HG02798 (cell line): ENCODE data around the gene NFS1.

Experiments used
- ATAC-seq: cut with Tn5 transposase; IDR thresholded peaks from one replicate; pipeline ENCODE4 v1.9.1; 2021; ENCODE audit warnings: mild to moderate bottlenecking; ENCODE audit not compliant: unreplicated experiment, poor library complexity

Gene NFS1

GRCh38 chr20:35651958-35652357, 47.2 kb downstream of the NFS1 start:
- no peak for ATAC-seq

GRCh38 chr20:35650632-35651031, 48.5 kb downstream of the NFS1 start:
- no peak for ATAC-seq

- no peak for ATAC-seq
These were observed 50.3 kb downstream of the NFS1 start for GRCh38 chr20:35648836-35649235.

GRCh38 chr20:35644806-35645205, 54.3 kb downstream of the NFS1 start:
- no peak for ATAC-seq

- no peak for ATAC-seq
These were observed 56.1 kb downstream of the NFS1 start for GRCh38 chr20:35643045-35643444.

- ATAC-seq = no peak
These were observed 57.4 kb downstream of the NFS1 start for GRCh38 chr20:35641743-35642142.

GRCh38 chr20:35640724-35641123, 58.4 kb downstream of the NFS1 start:
- ATAC-seq = no peak

- ATAC-seq = no peak
These were observed 60.4 kb downstream of the NFS1 start for GRCh38 chr20:35638751-35639150.

GRCh38 chr20:35637276-35637675, 61.9 kb downstream of the NFS1 start:
- no peak for ATAC-seq

- ATAC-seq = no peak
These were observed 63.1 kb downstream of the NFS1 start for GRCh38 chr20:35636095-35636494.

DNA sequence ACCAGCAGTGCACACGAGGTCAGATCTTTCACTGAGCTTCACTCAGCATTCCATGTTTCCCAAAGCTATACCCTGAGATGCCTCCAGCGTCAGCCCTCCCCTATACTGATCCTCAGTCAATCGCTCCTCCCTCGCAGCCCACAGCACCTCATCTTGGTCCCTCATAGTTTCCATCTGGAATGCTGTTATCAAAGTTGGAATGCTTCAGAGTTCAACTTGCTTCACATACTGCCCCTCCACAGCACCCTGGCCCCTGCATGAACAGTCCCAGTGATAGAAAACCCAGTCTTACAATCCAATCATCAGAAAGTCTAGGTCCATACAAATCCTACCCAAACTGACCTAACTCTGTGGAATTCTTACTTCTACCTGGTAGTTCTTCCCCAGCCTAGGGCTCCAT, 63.5 kb downstream of the NFS1 start:
- ATAC-seq = no peak

GRCh38 chr20:35632539-35633115, 66.5 kb downstream of the NFS1 start:
- no peak for ATAC-seq

DNA sequence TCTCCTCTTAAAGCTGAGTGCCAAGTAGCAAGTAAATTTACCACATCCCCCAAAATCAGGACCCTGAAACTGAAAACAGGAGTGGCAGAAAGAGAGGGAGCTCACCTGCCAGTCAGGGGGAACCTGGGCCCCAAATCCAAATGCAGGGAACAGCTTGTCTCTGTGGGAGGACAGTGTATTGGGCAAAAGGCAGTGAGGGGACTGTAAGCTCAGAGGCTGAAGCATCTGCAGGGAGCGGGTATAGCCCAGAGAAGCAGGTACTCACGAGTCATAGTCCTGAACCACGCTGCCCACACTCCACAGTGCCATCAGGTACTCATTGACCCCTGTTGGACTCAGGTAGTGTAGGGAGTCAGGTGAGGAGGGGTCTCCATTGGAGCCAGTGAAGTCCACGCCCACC, 68.5 kb downstream of the NFS1 start:
- no peak for ATAC-seq

DNA sequence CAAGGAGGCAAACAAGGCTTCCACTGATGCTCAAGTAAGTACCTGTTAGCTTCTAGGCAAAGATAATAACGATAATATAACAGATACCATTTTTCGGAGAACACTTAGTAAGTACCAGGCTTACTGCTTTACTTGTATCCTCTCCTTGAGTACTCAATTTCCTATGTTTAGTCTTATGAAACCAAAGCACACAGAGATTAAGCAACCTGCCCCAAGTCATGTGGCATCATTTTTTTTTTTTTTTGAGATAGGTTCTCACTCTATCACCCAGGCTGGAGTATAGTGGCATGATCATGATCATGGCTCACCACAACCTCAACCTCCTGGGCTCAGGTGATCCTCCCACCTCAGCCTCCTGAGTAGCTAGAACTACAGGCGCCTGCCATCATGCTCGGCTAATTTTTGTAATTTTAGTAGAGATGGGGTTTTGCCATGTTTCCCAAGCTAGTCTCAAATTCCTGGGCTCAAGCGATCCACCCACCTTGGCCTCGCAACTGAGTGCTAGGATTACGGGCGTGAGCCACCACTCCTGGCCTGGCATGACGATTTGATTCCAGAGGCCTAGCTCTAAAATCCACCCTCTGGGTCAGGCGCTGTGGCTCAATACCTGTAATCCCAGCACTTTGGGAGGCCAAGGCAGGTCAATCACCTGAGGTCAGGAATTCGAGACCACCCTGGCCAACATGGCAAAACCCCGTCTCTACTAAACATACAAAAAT, 69.6 kb downstream of the NFS1 start:
- no peak for ATAC-seq

DNA sequence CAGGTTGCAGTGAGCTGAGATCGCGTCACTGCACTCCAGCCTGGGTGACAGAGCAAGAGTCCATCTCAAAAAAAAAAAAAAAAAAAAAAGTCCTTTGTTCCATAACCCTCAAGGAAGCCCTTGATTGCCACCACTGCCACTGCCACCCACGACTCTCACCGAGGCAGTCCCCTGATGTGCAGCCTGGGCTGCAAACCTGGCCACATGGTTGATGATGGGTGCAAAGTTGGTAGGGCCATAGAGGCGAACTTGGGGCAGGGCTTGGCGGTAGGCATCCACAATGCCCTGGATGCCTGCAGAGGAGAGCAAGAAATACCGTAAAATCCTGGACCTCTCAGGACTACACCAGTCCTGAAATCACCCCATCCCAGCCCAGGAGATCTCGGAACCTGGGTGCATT, 72.0 kb downstream of the NFS1 start:
- no peak for ATAC-seq

- ATAC-seq = no peak
These were observed 72.7 kb downstream of the NFS1 start for GRCh38 chr20:35626386-35627001.

DNA sequence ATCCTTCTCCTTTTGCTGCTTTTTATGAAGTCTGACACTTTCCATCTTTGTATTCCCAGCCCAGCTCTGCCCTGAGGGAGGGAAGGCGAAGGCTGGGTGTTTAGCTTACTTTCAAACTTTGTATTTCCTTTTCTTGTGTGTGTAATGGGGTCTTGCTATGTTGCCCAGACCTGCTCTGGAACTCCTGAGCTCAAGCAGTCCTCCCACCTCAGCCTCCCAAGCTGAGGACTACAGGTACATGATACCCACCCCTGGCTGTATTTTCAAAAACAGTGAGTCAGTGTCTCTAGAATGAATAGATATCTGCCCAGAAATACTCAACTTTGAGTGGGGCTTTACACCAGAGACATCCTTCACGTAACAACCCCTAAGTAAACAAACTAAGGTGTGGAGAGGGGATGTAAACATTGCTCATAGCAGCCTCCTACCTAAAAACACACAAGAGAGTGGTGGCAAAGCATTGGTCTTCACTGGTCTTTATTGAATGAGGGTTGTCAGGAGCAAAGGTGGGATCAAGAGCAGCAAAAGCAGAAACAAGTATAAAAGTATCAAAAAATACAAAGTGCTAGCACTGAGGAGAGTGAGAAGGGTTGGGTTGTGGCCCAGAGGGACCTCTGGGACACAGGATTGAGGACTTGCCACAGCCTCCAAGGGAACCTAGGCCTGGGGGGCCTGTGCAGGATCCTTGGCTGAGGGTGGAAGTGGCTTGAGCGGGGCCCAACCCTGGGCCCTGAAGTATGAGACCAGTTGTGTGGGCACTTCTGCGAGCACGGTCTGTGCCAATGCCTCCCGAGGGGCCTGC, 73.4 kb downstream of the NFS1 start:
- ATAC-seq = no peak

DNA sequence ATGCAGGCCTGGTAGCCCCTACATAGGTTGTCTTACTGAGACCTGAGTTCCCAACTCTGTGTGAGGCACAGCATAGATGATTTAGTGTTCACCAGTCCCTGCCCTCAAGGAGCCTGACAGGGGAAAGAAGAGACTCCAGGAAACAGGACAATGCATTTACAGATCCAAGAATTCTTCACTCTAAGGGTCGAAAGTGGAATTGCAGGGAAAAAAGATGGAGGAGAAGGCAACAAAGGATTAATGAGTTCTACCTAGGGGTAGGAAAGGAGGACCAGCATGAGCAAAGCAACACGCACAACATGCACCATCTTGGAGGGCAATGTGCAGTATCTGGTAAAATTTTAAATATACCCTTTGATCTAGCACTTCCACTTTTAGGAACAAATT, 77.6 kb downstream of the NFS1 start:
- ATAC-seq = no peak

- ATAC-seq = no peak
These were observed 78.2 kb downstream of the NFS1 start for GRCh38 chr20:35620818-35621559.
